Subcutaneous abdominal adipose tissue (tissue), 5 donors: ENCODE data around the gene ABCA5.

Experiments
- H3K27ac ChIP-seq: one replicate; pipeline ENCODE4 v1.7.0; 2013; ENCODE audit warnings: low read depth, mild to moderate bottlenecking, inconsistent platforms, low read length, moderate library complexity
- H3K27me3 ChIP-seq, 5 donors: one replicate each; pipeline ENCODE4 v1.7.0; 2013; ENCODE audit warnings: low read length in 5 of 5, inconsistent platforms in 1 of 5; ENCODE audit not compliant: control insufficient read depth in 5 of 5, insufficient read depth in 4 of 5
- H3K36me3 ChIP-seq, 5 donors: one replicate each; pipeline ENCODE4 v1.7.0; 2013; ENCODE audit warnings: low read length in 5 of 5; ENCODE audit not compliant: control insufficient read depth in 5 of 5, insufficient read depth in 5 of 5
- H3K4me1 ChIP-seq, 5 donors: one replicate each; pipeline ENCODE4 v1.7.0; 2013; ENCODE audit warnings: low read length in 5 of 5, mild to moderate bottlenecking in 3 of 5, moderate library complexity in 1 of 5; ENCODE audit not compliant: control insufficient read depth in 5 of 5, insufficient read depth in 5 of 5
- H3K4me3 ChIP-seq, 5 donors: one replicate each; pipeline ENCODE4 v1.7.0; 2013; ENCODE audit warnings: low read length in 5 of 5, low read depth in 1 of 5
- H3K9ac ChIP-seq, 5 donors: one replicate each; pipeline ENCODE4 v1.7.0; 2013; ENCODE audit warnings: low read length in 5 of 5, mild to moderate bottlenecking in 4 of 5, moderate library complexity in 3 of 5
- H3K9me3 ChIP-seq, 5 donors: one replicate each; pipeline ENCODE4 v1.7.0; 2013; ENCODE audit warnings: low read length in 5 of 5; ENCODE audit not compliant: control insufficient read depth in 5 of 5
- donor health status: healthy.
- donor health status: healthy.
- donor health status: healthy.
- donor health status: healthy.
- donor health status: healthy.

ABCA5 gene

DNA sequence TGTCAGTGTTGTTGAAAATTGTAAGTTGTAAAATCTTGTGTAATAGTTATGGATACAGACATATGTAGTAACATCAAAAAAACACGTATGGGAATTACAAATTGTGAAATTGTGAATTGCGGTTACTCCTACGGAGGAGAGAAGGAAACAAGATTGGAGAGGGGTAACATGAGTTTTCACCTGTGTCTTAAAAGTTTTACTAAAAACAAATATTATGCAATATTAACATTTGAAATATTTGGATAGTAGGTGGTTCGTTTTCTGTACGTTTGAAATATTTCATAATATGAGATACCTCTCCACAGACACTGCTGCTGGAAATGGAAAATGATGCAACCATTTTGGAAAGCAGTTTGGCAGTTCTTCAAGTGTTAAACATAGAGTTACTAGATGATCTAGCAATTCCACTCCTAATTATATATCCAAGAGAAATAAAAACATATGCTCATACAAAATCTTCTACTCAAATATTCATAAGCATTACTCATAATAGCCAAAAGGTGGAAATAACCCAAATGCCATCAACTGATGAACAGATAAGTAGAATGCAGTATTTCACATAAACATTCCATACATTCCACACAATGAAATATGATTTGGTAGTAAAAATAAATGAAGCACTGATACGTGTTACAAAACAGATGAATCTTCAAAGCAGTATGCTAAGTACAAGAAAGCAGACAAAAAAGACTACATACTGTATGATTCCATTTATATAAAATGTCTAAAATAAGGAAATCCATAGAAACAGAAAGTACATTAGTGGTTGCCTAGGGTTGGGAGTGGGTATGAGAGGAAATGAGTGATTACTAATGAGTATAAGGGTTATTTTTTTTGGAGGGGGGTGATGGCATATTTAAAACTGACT is 57.6 kb downstream of the ABCA5 start:
- no peak overlapping the region for H3K27ac ChIP-seq
- H3K4me3 ChIP-seq = no peak overlapping the region
- H3K9ac ChIP-seq = no peak overlapping the region

GRCh38 chr17:69268543-69269014 is 58.4 kb downstream of the ABCA5 start:
- Histone ChIP-seq H3K4me3 (no peak overlapping the region), H3K9ac (no peak overlapping the region), H3K4me1 (peaks cover 0 to 11% (median 0%) of the 10 kb centered on the region in 5 donors)

More for the DNA sequence above, 57.6 kb downstream of the ABCA5 start:
- H3K27me3 ChIP-seq = no peaks in the 10 kb centered on the region
- peaks cover 0 to 11% (median 0%) of the 10 kb centered on the region in 5 donors for H3K36me3 ChIP-seq
- peaks cover 0 to 11% (median 0%) of the 10 kb centered on the region in 5 donors for H3K4me1 ChIP-seq
- peaks cover 0 to 2% (median 0%) of the 10 kb centered on the region in 5 donors for H3K9me3 ChIP-seq

GRCh38 chr17:69267219-69267618 is 59.7 kb downstream of the ABCA5 start:
- H3K9ac ChIP-seq = no peak overlapping the region
- peaks cover 0 to 29% (median 3%) of the 10 kb centered on the region in 5 donors for H3K36me3 ChIP-seq

More at GRCh38 chr17:69268543-69269014, 58.4 kb downstream of the ABCA5 start:
- Histone ChIP-seq H3K27ac (no peak overlapping the region), H3K27me3 (no peaks in the 10 kb centered on the region), H3K36me3 (peaks cover 0 to 17% (median 0%) of the 10 kb centered on the region in 5 donors), H3K9me3 (peaks cover 0 to 2% (median 0%) of the 10 kb centered on the region in 5 donors)

DNA sequence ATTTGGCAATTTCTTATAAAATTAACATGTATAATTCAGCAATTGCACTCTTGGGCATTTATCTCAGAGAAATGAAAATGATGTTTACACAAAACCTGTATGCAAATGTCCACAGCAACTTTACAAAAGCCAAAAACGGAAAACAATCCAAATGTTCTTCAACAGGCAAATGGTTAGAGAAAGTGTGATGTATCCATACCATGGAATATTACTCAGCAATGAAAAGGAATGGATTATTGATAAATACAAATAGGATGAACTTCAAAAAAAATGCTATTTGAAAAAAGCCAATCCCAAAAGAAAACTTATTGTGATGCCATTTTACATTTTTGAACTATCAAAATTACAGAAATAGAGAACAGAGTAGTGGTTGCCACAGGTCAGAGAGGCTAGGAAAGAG is 61.1 kb downstream of the ABCA5 start:
- peaks cover 0 to 2% (median 0%) of the 10 kb centered on the region in 5 donors for H3K9me3 ChIP-seq
- no peak overlapping the region for H3K27ac ChIP-seq
- peaks cover 0 to 25% (median 3%) of the 10 kb centered on the region in 5 donors for H3K36me3 ChIP-seq
- peaks cover 0 to 11% (median 0%) of the 10 kb centered on the region in 5 donors for H3K4me1 ChIP-seq
- no peak overlapping the region for H3K9ac ChIP-seq
- H3K27me3 ChIP-seq = no peaks in the 10 kb centered on the region
- H3K4me3 ChIP-seq = no peak overlapping the region

More at GRCh38 chr17:69267219-69267618, 59.7 kb downstream of the ABCA5 start:
- H3K9me3 ChIP-seq = peaks cover 0 to 2% (median 0%) of the 10 kb centered on the region in 5 donors
- H3K27ac ChIP-seq = no peak overlapping the region
- H3K4me1 ChIP-seq = peaks cover 0 to 11% (median 0%) of the 10 kb centered on the region in 5 donors
- no peak overlapping the region for H3K4me3 ChIP-seq
- H3K27me3 ChIP-seq = no peaks in the 10 kb centered on the region

DNA sequence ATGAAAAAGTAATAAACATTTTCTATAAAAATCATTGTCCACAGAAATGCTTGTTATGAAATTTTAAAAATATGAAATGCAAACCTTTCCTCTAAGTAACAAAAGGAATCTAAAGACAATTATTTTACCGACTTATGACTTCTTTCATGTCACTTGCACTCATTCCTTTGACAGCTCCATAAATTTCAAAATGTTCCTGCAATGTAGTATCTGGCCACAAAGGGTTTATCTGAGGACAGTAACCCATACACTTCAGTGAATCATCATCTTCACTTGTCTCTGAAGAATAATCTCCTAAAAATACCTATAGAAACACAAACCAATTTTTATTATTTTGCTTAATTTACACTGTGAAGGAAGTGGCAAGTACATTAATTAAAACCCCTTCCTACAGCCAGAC is 72.7 kb downstream of the ABCA5 start:
- peaks cover 19 to 40% (median 24%) of the 10 kb centered on the region in 5 donors for H3K36me3 ChIP-seq

DNA sequence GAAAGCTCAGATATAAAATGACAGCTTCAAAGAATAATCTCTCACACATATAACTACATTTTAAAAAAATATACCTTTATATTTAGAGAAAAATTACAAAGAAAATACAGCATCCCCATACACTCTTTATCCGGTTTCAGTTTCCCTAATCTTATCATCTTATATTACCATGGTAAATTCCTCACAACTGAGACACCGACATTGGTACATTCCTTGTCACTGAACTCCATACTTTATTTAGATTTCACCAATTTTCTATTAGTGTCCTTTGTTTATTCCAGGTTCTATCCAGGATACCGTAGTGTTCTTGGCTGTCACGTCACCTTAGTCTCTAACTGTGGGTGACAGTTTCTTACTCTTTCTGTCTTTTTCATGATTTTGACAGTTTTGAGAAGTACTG is 76.3 kb downstream of the ABCA5 start:
- Histone ChIP-seq H3K9me3 (no peaks in the 10 kb centered on the region), H3K36me3 (peaks cover 19 to 34% (median 27%) of the 10 kb centered on the region in 5 donors)

More for the DNA sequence above, 72.7 kb downstream of the ABCA5 start:
- Histone ChIP-seq H3K9ac (no peak overlapping the region), H3K9me3 (no peaks in the 10 kb centered on the region), H3K4me1 (no peaks in the 10 kb centered on the region), H3K27ac (no peak overlapping the region), H3K4me3 (no peak overlapping the region), H3K27me3 (no peaks in the 10 kb centered on the region)

GRCh38 chr17:69246726-69247375 is 80.1 kb downstream of the ABCA5 start:
- Histone ChIP-seq H3K36me3 (peaks cover 0 to 18% (median 15%) of the 10 kb centered on the region in 5 donors), H3K27me3 (no peaks in the 10 kb centered on the region), H3K27ac (no peak overlapping the region), H3K9me3 (no peaks in the 10 kb centered on the region), H3K9ac (no peak overlapping the region), H3K4me1 (no peaks in the 10 kb centered on the region), H3K4me3 (no peak overlapping the region)

More for the DNA sequence above, 76.3 kb downstream of the ABCA5 start:
- Histone ChIP-seq H3K27ac (no peak overlapping the region), H3K4me1 (no peaks in the 10 kb centered on the region), H3K27me3 (no peaks in the 10 kb centered on the region), H3K4me3 (no peak overlapping the region), H3K9ac (no peak overlapping the region)

- no peak overlapping the region for H3K4me3 ChIP-seq
- no peaks in the 10 kb centered on the region for H3K27me3 ChIP-seq
- H3K9me3 ChIP-seq = no peaks in the 10 kb centered on the region
- H3K4me1 ChIP-seq = no peaks in the 10 kb centered on the region
- peaks cover 0 to 18% (median 15%) of the 10 kb centered on the region in 5 donors for H3K36me3 ChIP-seq
- H3K27ac ChIP-seq = no peak overlapping the region
- no peak overlapping the region for H3K9ac ChIP-seq
Observed at GRCh38 chr17:69246202-69246601, 80.7 kb downstream of the ABCA5 start.

DNA sequence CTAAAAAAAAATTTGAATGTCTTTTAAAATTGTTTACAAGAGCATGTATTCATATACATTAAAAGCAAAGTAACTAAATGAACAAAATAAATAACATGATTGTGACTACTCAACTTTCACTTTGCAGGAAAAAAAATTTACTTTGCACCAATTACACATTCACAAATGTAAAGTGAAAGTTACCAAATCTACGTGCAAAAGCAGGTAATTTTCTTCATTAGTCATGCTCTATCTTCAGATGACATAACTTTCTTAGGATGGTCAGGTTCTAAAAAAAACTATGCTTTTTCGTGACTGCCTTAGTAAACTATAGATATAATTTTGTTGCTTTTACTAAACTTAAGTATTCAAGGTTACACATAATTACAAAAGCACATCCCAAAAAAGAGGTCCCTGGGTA is 81.3 kb downstream of the ABCA5 start:
- H3K9ac ChIP-seq = no peak overlapping the region
- no peaks in the 10 kb centered on the region for H3K27me3 ChIP-seq
- H3K27ac ChIP-seq = no peak overlapping the region
- H3K4me3 ChIP-seq = no peak overlapping the region
- H3K4me1 ChIP-seq = no peaks in the 10 kb centered on the region
- H3K36me3 ChIP-seq = peaks cover 0 to 19% (median 12%) of the 10 kb centered on the region in 5 donors
- no peaks in the 10 kb centered on the region for H3K9me3 ChIP-seq
